Endothelial cell of umbilical vein (primary cell): ENCODE data around the gene BCL6B. TPM values are rescaled to one million over a fixed set of nuclear protein-coding genes. Genes with fewer than 3 reads are reported as not detected.

Source experiments
- BruUV-seq: library from RNA; stranded (reverse); fragments of 400-500 nt; replicated peaks from 2 replicates; lab custom pipeline; 2021; lab: Mats Ljungman, UMichigan
- CTCF ChIA-PET: fragments of 300-600, 350-600 bp; sonication (Branson Sonifier 250); formaldehyde crosslinking; loops from one replicate; lab custom pipeline; 2021; ENCODE audit warnings: antibody characterized with exemption, inconsistent platforms; lab: Charles Lee
- POLR2A ChIA-PET: fragments of 300-600, 350-600 bp; sonication (Branson Sonifier 250); formaldehyde crosslinking; loops from one replicate; lab custom pipeline; 2021; ENCODE audit warnings: antibody characterized with exemption, inconsistent platforms; lab: Charles Lee
- DNase-seq: peaks from one replicate; pipeline ENCODE4 v3.0.0-alpha.2; 2011; ENCODE audit warnings: low read depth, low spot score
- FAIRE-seq: peaks from 2 replicates; lab custom pipeline; 2011; peaks lifted over from hg19 to GRCh38; lab: Jason Lieb, UNC
- H2AFZ ChIP-seq: 2 replicates; pipeline ENCODE4 v1.6.0; 2012; ENCODE audit warnings: low read depth, low read length, control low read depth, inconsistent platforms
- H3K27ac ChIP-seq: 2 replicates; pipeline ENCODE4 v1.5.1; 2011; ENCODE audit warnings: low read depth, mild to moderate bottlenecking, control low read depth, low read length, moderate library complexity; ENCODE audit not compliant: insufficient read depth
- H3K27me3 ChIP-seq, 2 experiments: 2 replicates each; pipeline versions ENCODE4 v1.6.0 to v1.6.1; 2011; ENCODE audit warnings: low read length in 2 of 2, mixed read lengths in 1 of 2; ENCODE audit not compliant: control insufficient read depth in 2 of 2, insufficient read depth in 2 of 2
- H3K36me3 ChIP-seq, 2 experiments: 2 replicates in 1 of 2; 3 replicates in 1 of 2; pipeline ENCODE4 v1.5.1; 2011; ENCODE audit warnings: low read length in 2 of 2, mild to moderate bottlenecking in 1 of 2, moderate library complexity in 1 of 2; ENCODE audit not compliant: control insufficient read depth in 2 of 2, insufficient read depth in 2 of 2; ENCODE audit errors: extremely low read depth in 1 of 2
- H3K4me1 ChIP-seq: 3 replicates; pipeline ENCODE4 v1.5.1; 2011; ENCODE audit warnings: mild to moderate bottlenecking, low read length; ENCODE audit not compliant: control insufficient read depth, insufficient read depth; ENCODE audit errors: extremely low read depth
- H3K4me2 ChIP-seq: 2 replicates; pipeline ENCODE4 v1.6.1; 2011; ENCODE audit warnings: low read length, control low read depth, mixed read lengths; ENCODE audit not compliant: insufficient read depth
- H3K4me3 ChIP-seq, 3 experiments: fragments of 200-600 bp in 1 of 3; sonication (generic), shearing (Covaris generic) in 1 of 3; replicated peaks in 1 of 3; 2 replicates each; pipeline ENCODE4 v1.5.1; 2011 to 2016; ENCODE audit warnings: control low read depth in 3 of 3, low read length in 3 of 3, mild to moderate bottlenecking in 2 of 3, inconsistent platforms in 1 of 3, low read depth in 1 of 3, moderate library complexity in 1 of 3; ENCODE audit not compliant: insufficient read depth in 1 of 3
- H3K79me2 ChIP-seq: 2 replicates; pipeline ENCODE4 v1.6.0; 2012; ENCODE audit warnings: low read length, inconsistent platforms; ENCODE audit not compliant: control insufficient read depth, insufficient read depth
- H3K9ac ChIP-seq: replicated peaks from 2 replicates; pipeline ENCODE3; 2011; ENCODE audit warnings: low read length, control low read depth; ENCODE audit not compliant: insufficient read depth; ENCODE audit errors: extremely low read depth
- H3K9me1 ChIP-seq: replicated peaks from 3 replicates; pipeline ENCODE4 v1.6.0; 2011; ENCODE audit warnings: mild to moderate bottlenecking, low read length; ENCODE audit not compliant: control insufficient read depth, insufficient read depth; ENCODE audit errors: extremely low read depth
- H3K9me3 ChIP-seq: replicated peaks from 2 replicates; pipeline ENCODE4 v1.5.1; 2012; ENCODE audit warnings: low read length, inconsistent platforms; ENCODE audit not compliant: control insufficient read depth, insufficient read depth
- H4K20me1 ChIP-seq: replicated peaks from 2 replicates; pipeline ENCODE3; 2011; ENCODE audit warnings: mild to moderate bottlenecking, low read length; ENCODE audit not compliant: control insufficient read depth, insufficient read depth; ENCODE audit errors: extremely low read depth
- CTCF ChIP-seq, 2 donors: IDR thresholded peaks; 1 replicate in 1 of 2; 2 replicates in 1 of 2; pipeline ENCODE4 v1.5.1; 2011; ENCODE audit warnings: low read length in 2 of 2, mild to moderate bottlenecking in 2 of 2, moderate library complexity in 2 of 2, control low read depth in 1 of 2, inconsistent platforms in 1 of 2, low read depth in 1 of 2; ENCODE audit not compliant: insufficient read depth in 1 of 2; ENCODE audit errors: extremely low read depth in 1 of 2
- EZH2 ChIP-seq: IDR thresholded peaks from 2 replicates; pipeline ENCODE4 v1.6.1; 2012; ENCODE audit warnings: borderline replicate concordance, low read depth, mild to moderate bottlenecking, moderate library complexity, low read length, inconsistent platforms; ENCODE audit not compliant: severe bottlenecking
- FOS ChIP-seq: IDR thresholded peaks from 2 replicates; pipeline ENCODE4 v1.6.1; 2011; ENCODE audit warnings: mild to moderate bottlenecking, low read length, moderate library complexity, borderline replicate concordance; ENCODE audit not compliant: insufficient read depth
- GATA2 ChIP-seq: IDR thresholded peaks from 2 replicates; pipeline ENCODE4 v1.7.0; 2011; ENCODE audit warnings: low read depth, mild to moderate bottlenecking, moderate library complexity, mixed read lengths, low read length; ENCODE audit not compliant: insufficient read length, insufficient read depth
- JUN ChIP-seq: IDR thresholded peaks from 2 replicates; pipeline ENCODE4 v1.6.1; 2011; ENCODE audit warnings: borderline replicate concordance, low read depth; ENCODE audit not compliant: insufficient read length, insufficient read depth
- MAX ChIP-seq: IDR thresholded peaks from 2 replicates; pipeline ENCODE4 v1.6.1; 2011; ENCODE audit not compliant: insufficient read depth, insufficient read length
- MYC ChIP-seq: IDR thresholded peaks from one replicate; pipeline ENCODE4 v1.6.1; 2011; ENCODE audit warnings: mild to moderate bottlenecking, low read depth, low read length
- POLR2A ChIP-seq: IDR thresholded peaks from 2 replicates; pipeline ENCODE4 v1.6.1; 2012; ENCODE audit warnings: low read depth, mild to moderate bottlenecking, control low read depth, low read length
- POLR2AphosphoS5 ChIP-seq: IDR thresholded peaks from 2 replicates; pipeline ENCODE4 v1.6.1; 2012; ENCODE audit warnings: low read depth, mild to moderate bottlenecking, control low read depth, low read length, moderate library complexity; ENCODE audit not compliant: insufficient read depth
- dilution Hi-C: fragments of 300-500 bp; cut with MboI; formaldehyde crosslinking; loops from one replicate; pipeline ENCODE4 v1.15.0; 2019; ENCODE audit warnings: low sequenced_read_pairs; ENCODE audit not compliant: extremely low pct_ligation_motif_present
- intact Hi-C: fragments of 100-400 bp; cut with micrococcal nuclease; formaldehyde crosslinking; loops from one replicate; pipeline ENCODE4 v1.10.0; 2022
- polyA plus RNA-seq, 4 experiments: library from polyadenylated mRNA; depleted of rRNA in 3 of 4; stranded (reverse) in 3 of 4; unstranded in 1 of 4; fragments of >200 nt; gene quantifications; 2 replicates each; pipeline versions ENCODE4 v1.2.1 to v1.2.3, GENCODE V29; 2011 to 2012; ENCODE audit warnings: missing spikeins in 1 of 4
- total RNA-seq: library from RNA; stranded (reverse); gene quantifications from 2 replicates; pipeline ENCODE4 v1.2.3, GENCODE V29; 2021

The BCL6B gene
- total and polyA plus RNA-seq, 2 donors (not counting 3 experiments of a cell fraction or from before 2014, with no cell fraction given) = 93.5 to 160 TPM

GRCh38 chr17:7007143-7007542 lies 15.7 kb upstream of the BCL6B start:
- H3K79me2 ChIP-seq = peaks cover 41% of the 10 kb centered on the region
- FAIRE-seq (no peak), DNase-seq (no peak)
- no peaks in the 10 kb centered on the region for H3K9me3 ChIP-seq
- POLR2A ChIA-PET = no interaction called here
- H3K4me1 ChIP-seq = peaks cover 13% of the 10 kb centered on the region
- no TSS peak for BruUV-seq
- no peak overlapping the region for H3K4me3 ChIP-seq
- peaks cover 7 to 11% of the 10 kb centered on the region in 2 experiments for H3K36me3 ChIP-seq
- no peak overlapping the region for H2AFZ ChIP-seq
- no peak overlapping the region for H3K9ac ChIP-seq
- intact Hi-C loops (no loop called here), dilution Hi-C loops (no loop called here)
- H4K20me1 ChIP-seq = peaks cover 2% of the 10 kb centered on the region
- TF ChIP-seq GATA2 (no peak), MYC (no peak), MAX (no peak), FOS (no peak), POLR2AphosphoS5 (no peak), EZH2 (no peak), POLR2A (no peak), JUN (no peak), CTCF (IDR thresholded peaks at IDR 0.05; ENCODE audit: extremely low read depth in 1 of 2, insufficient read depth in 1 of 2, low read depth in 1 of 2, low read length in 2 of 2) (no peak)
- no peak overlapping the region for H3K4me2 ChIP-seq
- CTCF ChIA-PET = interaction anchor here (1.0 to 2.0 kb wide), 4 partner anchors 15 to 96 kb away, joined by 3 to 18 read pairs (median 3); no protein-coding TSS in a partner anchor
- H3K9me1 ChIP-seq = no peaks in the 10 kb centered on the region
- H3K27me3 ChIP-seq = no peaks in the 10 kb centered on the region
- no peak overlapping the region for H3K27ac ChIP-seq
